Suppressor macrophage treated with lipopolysaccharide for 1 hour (primary cell): ENCODE data around the gene RFNG.

ENCODE experiments used
- DNase-seq, 3 donors: peaks; one replicate each; pipeline ENCODE4 v3.0.0-alpha.2; 2020 to 2022

RFNG gene

GRCh38 chr17:82077617-82078358 is 26.2 kb upstream of the RFNG start:
- DNase-seq = peak in 1 of 3 donors; percentile 17

GRCh38 chr17:82076785-82077591 is 25.4 kb upstream of the RFNG start:
- no peak for DNase-seq

DNA sequence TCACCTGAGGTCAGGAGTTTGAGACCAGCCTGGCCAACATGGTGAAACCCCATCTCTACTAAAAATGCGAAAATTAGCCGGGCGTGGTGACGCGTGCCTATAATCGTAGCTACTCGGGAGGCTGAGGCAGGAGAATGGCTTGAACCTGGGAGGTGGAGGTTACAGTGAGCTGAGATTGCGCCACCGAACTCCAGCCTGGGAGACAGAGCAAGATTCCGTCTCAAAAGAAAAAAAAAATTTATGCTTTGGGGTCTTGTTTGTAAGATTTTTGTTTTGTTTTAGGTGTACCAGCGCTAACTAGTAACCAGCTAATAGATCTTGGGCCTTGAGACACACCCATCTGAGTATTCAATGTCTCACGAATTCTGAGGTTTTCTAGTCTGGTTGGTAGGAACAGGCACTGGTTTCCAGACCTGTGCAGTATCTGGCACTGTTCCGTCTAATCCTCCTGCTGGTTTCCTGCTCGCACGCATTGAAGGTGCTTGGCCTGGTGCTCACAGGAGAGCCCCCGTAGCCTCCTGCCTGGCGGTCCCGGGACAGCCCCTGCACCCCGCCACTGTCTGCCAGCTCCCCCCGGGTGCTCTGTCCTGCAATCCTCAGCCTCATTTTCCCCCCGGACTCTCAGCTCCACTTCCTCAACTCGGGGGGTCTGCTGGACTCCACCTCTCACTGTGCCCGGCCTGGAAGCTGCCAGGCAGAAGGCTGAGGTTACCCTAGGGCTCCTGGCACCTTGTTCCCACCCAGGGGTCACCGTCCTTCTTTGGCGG is 24.6 kb upstream of the RFNG start:
- no peak for DNase-seq

DNA sequence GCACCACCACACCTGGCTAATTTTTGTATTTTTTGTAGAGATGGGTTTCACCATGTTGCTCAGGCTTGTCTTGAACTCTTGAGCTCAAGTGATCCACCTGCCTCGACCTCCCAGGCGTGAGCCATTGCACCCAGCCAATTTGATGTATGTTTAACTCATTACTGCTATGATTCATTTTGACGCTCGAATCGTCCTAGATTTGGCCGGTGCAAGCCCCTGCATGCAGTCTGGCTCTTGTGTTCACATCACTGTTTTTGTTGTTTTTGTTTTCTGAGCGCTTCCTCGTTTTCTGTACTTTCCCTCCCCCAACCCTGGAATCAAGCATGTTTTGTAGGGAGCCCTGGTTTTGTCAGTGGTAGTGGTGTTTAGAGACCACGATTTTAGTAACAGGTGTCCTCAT is 21.8 kb upstream of the RFNG start:
- no peak for DNase-seq

DNA sequence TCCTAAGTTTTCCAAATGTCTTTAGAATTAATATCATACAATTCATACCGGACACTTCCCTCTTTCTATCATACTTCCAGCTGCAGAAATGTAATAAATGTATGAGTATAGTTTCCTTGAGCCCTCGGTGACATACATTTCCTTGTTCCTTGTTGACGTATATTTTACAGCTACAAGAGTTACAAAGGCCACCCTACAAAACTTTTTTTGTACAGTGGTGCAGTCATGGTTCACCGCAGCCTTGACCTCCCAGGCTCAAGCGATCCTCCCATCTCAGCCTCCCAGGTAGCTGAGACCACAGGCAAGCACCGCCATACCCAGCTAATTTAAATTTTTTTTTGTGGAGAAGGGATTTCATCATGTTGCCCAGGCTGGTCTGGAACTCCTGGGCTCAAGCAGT is 21.2 kb upstream of the RFNG start:
- DNase-seq = no peak

DNA sequence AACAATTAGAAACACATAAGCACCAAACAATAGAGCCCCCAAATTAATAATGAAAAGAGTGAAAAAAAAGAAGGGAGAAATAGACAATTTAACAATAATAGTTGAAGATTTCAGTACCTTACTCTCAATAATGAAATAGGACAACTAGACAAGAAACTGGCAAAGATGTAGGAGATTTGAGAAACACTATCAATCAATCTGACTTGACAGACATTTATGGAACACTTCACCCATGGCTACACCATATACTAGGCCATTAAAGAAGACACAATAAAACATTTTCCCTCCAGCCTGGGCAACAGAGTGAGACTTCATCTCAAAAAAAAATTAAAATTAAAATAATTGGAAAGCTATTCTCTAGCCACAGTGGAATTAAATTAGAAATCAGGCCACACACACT is 19.0 kb upstream of the RFNG start:
- DNase-seq = no peak

DNA sequence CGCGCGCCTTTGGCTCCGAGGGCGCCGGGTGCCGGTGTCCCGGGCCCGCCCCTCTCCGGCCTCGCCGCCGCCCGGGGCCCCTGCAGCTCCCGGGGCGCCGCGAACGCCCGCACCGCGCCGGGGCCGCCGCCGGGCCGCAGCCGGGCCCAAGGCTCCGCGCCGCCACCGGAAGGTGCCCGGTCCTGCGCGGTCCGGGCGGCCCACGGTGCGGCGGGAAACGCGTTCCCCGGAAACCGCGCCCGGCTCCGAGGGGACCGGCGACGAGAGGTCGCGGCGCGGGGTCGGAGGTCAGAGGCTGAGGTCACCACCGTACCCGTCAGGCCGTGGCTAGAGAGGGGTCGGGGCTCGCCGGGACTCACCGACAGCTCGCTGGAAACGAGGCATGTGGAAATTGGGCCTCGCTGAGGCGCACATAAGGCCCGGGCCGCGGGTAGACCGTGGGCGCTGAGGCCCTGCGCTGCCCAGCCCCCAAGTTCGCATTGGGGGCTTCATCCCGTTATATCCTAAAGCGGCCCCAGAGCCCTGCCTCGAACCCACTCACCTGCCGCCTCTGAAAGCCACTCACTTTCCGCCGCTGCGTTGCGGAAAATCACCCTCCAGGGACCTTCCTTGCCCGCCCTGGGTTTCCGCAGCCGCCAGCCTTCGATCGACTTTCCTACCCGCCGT is 14.2 kb upstream of the RFNG start, which contains the start of gene DUS1L:
Gene DUS1L, minus strand, starts transcription at position 167 of the 666 bp plus-strand sequence. CDS start 745 bp downstream, outside the sequence.
- DNase-seq = peak; percentile 78 to 93 (median 88)

- peak in 2 of 3 donors; percentile 59 to 73 for DNase-seq
These were observed 13.6 kb upstream of the RFNG start for GRCh38 chr17:82065193-82065637.

DNA sequence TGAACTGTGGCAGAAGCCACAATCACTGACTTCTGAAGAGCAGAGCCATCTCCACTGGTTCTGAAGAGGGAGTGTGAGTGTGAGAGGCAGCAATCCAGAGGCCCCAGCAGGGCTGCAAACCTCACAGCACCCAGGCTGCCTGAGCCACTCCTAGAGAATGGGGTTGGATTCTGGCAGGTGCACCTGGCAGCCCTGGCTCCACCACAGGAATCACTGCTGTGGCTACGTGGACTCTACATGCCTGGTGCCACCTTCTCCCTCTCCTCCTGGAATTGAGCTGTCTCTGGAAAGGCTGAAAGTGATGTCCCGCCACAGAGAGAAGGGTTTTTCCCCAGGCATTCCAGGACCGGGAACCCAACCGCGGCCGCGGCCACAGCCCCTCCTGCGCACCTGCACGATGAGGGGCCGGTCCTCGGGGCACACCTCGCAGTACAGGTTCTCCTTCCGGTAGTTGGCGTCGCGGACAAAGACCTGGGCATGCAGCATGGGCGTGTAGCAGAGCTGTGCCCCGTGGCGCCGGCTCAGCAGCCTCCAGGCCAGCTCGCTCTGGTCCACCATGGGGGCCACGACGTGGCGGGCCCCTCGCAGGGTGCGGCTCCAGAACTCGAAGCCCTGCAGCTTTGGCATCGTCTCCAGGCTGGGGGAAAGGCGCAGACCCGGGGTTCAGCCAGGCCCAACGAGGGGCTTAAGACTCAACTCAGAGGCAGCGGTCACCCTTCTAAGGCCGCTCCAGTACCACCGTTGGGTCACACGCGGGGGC is 13.0 kb upstream of the RFNG start:
- no peak for DNase-seq

DNA sequence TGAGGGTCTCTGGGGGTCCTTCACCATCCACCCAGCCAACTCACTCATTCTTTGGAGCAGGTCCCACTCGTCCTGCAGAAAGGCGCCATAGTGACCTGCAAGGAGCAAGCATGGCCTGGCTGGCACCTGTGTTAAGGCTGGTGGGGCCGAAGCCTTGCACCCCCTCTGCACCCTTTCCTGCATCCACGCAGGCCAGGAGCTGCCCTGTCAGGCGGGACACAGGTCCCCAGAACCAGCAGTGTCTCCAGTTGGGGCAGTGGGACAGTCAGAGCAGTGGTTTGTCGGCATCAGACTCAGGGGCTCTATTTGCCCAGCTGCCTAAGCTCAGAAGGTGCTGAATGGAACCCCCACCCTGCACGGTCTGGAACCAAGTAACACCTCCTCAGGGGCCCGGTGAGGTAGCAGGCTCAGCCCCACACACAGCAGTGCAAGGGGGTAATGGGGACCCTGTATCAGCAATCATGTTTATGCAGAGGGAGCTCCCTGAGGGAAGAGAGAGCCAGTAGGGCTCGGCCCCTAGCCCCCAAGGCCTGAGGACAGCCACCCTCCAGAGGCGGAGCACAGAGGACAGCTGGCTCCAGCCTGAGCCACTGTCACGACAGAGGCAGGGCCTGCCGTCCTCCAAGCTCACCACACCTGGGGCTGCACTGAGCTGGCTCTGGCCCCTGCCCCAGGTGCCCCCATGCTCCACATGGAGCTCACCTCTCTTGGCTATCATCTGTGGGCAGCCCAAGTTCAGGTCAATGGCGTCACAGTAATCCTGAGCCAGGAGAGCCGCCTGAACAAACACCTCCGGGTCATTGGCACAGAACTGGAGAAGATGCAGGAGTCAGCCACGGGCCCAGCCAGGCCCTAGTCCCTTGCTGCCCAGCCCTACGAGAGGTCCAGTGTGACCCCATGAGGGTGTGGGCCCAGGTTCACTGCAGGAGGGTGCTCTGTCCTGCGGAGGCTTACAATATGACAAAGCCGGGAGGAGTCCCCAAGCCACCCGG is 12.1 kb upstream of the RFNG start:
- DNase-seq = no peak

DNA sequence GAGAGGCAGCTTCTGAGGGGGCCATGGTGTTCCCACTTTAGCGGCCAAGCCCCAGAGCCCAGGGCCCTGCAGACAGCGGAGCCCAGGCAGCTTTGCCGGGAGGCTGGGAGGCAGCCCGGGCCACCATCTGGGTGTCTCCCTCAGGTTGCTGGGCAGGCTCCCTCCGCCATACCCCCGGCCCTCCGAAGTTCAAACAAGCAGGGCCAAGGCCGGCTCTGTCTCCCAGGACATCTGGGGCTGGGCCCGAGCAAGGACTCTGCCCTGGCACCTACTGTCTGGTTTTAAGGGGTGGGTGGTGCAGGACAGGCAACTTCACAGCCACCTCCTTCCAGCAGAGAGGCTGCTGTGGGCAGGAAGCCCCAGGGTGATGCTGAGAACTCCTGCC is 11.4 kb upstream of the RFNG start:
- no peak for DNase-seq

DNA sequence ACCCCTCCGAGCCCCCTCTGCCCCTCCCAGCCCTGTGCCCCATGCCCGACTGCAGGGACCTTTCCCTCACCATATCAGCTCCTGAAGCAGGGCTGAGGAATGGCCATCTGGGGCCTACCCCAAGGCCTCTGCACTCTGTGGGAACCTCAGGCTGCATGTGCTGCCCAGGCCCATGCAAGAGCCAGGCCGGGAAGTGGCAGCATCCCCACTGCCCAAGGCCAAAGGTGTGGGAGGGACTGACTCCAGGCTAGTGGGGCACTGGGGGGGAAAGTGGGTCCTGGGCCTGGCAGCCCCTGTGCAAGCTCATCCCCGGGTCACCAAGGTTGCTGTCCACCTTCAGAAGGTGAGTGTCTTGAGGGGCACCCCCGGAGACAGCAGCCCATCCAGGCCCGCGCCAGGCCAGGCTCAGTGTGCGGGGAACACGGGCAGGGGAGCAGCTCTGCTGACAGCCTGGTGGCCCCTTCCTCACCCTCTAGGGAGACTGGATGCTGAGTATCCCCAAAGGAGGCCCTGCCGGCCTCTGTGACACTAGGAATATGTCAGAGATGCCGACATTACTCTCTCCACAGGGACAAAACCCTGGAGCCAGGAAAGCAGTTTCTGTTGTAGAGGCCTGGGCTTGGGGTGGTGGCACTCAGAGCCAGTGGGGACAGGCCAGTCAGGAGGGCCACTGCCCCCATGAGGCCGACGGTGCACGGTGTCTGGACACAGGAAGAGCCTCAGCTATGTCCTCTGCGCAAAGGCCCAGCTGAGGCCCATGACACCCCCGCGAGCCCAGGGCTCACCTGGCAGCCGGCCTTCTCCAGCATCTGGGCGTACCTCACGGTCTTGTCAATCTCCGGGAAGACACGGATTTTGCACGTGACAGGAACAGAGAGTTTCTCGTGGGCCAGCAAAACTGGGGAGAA is 10.7 kb upstream of the RFNG start:
- peak in 1 of 3 donors; percentile 25 for DNase-seq

- no peak for DNase-seq
These were observed 9.7 kb upstream of the RFNG start for GRCh38 chr17:82061047-82061925.

GRCh38 chr17:82060614-82061013 is 9.0 kb upstream of the RFNG start:
- no peak for DNase-seq

DNA sequence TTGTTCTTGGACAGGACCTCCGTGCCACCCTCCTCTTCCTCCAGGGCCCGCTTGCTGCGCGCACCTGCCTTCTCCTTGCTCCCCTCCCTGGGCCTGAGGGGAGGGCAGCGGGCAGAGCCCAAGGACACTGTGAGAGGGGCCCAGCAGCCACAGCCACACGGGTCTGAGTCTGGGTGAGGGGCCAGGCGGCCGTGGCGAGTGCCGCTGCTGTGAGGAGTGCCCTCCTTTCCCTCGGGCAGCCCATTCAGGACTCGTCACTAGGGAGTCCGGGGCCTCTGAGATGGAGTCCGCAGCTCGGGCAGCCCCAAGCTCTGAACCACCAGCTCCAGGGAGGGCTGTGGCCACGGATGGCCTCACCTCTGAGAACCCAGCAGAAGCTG is 8.4 kb upstream of the RFNG start:
- no peak for DNase-seq

DNA sequence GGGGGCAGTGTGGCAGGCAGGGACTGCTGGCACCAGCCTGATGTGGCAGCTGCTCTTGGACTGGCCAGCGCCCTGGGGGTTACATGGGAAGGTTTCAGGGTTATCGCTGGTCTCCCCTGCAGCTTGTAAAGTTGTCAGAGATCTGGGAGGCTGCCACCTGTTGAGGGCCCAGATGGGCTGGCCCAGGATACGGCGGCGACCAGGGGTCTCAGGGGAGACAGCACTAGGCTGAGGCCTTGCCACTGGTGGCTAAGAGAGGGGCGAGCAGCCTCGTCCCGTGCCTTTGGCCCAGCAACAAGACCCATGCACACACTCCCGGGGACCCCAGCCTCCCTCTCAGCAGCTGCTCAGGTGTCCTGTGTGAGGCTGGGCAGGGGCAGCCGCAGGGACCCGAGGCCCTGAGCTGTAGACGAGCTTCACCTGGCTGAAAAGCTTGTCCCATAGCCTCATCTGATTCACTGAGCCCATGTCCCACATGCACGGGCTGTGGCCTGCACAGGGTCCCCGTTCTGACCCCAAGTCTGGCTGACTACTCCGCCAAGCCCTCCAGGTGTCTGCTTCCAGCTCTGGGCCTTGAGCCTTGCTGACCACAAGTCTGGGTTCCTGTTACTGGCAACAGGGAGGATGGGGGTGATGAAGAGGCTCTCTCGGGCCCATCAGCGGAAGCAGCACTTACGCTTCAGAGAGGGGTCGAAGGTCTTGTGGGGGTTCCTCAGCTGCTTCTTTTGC is 7.8 kb upstream of the RFNG start:
- DNase-seq = no peak

DNA sequence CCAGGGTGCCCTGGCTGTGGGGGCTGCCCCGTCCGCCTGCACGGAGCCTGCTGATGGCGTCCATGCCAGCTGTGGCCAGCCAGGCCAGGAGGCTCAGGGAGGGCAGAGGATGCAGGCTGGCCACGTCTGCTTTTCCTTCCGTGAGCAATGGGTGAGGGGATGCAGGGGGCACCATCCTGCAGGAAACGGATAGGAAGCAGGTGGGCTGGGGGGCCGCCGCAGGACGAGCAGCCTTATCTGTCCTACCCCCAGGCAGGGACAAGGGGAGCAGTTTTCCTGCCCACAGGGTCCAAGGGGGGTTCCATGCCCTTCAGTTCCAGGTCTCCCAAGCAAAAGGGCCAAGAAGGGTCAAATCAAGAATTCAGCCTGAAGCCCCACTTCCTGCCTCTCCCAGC is 7.2 kb upstream of the RFNG start:
- DNase-seq = no peak
